ENCODE results near the gene POLE3.

POLE3 gene

DNA sequence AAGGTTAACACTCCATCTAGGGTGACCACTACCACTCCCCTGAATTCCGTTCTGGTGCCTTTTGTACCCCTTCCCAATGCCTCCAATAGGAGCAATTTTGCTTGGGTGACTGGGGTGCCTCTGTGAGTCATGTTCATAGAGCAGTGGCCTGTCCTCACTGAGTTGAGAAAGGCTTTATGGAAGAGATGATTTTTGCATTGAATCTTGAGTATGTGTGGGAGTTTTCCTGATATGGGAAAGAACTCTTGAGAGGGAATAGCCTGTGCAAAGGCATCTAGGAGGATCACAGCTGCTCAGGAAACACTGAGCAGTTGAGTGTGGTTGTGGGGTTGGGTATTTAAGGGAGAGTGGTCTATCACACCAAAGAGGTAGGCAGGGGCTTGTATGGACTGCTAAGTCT lies 16.2 kb upstream of the POLE3 start:
- no peak for DNase-seq
- no peak overlapping the region for H2AFZ ChIP-seq (ENCODE audit: insufficient read depth, low read length, poor library complexity)
- no peak overlapping the region for H3K4me3 ChIP-seq (ENCODE audit: low read depth, low read length)
- no peak overlapping the region for H3K18ac ChIP-seq (ENCODE audit: low read length)
- H4K91ac ChIP-seq (ENCODE audit: low read depth, low read length): no peak overlapping the region
- no peaks in the 10 kb centered on the region for H3K4me1 ChIP-seq (ENCODE audit: control insufficient read depth in 1 of 2, insufficient read depth in 2 of 2, low read length in 2 of 2)
- no peak overlapping the region for H3K4me2 ChIP-seq (ENCODE audit: low read length)
- H3K79me1 ChIP-seq (ENCODE audit: low read length): no peaks in the 10 kb centered on the region
- H3K27ac ChIP-seq (ENCODE audit: low read depth, low read length): no peak overlapping the region
- H3K36me3 ChIP-seq (ENCODE audit: control insufficient read depth in 1 of 2, insufficient read depth in 2 of 2, low read length in 2 of 2): no peaks in the 10 kb centered on the region
- no peak overlapping the region for H3K9ac ChIP-seq (ENCODE audit: low read length)
- no peak overlapping the region for H2BK12ac ChIP-seq (ENCODE audit: low read length)
- no CpG with 5 or more reads among the region's 1 CpG for WGBS (ENCODE audit: extremely low coverage, insufficient coverage, insufficient read length)
- H3K9me3 ChIP-seq (ENCODE audit: insufficient read depth, low read depth, low read length): no peaks in the 10 kb centered on the region
- no peak overlapping the region for H4K8ac ChIP-seq (ENCODE audit: low read depth, low read length)
- no peak overlapping the region for H2BK120ac ChIP-seq (ENCODE audit: insufficient read depth, low read length, poor library complexity)
- H3K79me2 ChIP-seq (ENCODE audit: control insufficient read depth, insufficient read depth, low read length, poor library complexity): no peaks in the 10 kb centered on the region
- no peak overlapping the region for H3K14ac ChIP-seq (ENCODE audit: low read length)
- H4K12ac ChIP-seq (ENCODE audit: low read depth, low read length): no peak overlapping the region
- no peaks in the 10 kb centered on the region for H3K27me3 ChIP-seq (ENCODE audit: insufficient read depth, low read length)
- no peak overlapping the region for H3K4ac ChIP-seq (ENCODE audit: low read depth, low read length)
- no peak overlapping the region for H2BK5ac ChIP-seq (ENCODE audit: low read depth, low read length, poor library complexity)
- H2AK5ac ChIP-seq (ENCODE audit: low read length): no peak overlapping the region
- H3K23ac ChIP-seq (ENCODE audit: low read length): no peak overlapping the region

DNA sequence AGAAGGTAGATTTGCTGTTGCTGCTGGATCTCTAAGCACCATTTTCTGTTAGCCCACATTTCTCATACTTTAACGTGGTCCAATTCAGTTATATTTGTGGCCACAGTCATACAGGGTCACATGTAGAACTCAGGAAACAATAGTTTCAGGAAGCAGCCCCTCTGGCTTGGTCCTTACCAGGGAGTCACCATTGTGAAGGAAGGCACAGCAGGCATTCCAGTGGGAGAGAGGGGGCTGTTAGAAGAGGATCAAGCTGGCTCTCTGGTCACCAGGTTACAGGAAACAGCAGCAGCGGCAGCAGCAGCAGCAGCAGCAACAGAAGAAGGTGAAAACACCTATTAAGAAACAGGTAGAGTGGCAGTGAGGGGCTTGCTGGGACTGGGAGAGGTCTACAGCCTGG lies 14.6 kb upstream of the POLE3 start:
- no peaks in the 10 kb centered on the region for H3K79me2 ChIP-seq (ENCODE audit: control insufficient read depth, insufficient read depth, low read length, poor library complexity)
- H4K12ac ChIP-seq (ENCODE audit: low read depth, low read length): no peak overlapping the region
- no peak overlapping the region for H3K4me3 ChIP-seq (ENCODE audit: low read depth, low read length)
- no peak overlapping the region for H4K91ac ChIP-seq (ENCODE audit: low read depth, low read length)
- no peaks in the 10 kb centered on the region for H3K27me3 ChIP-seq (ENCODE audit: insufficient read depth, low read length)
- H2BK120ac ChIP-seq (ENCODE audit: insufficient read depth, low read length, poor library complexity): no peak overlapping the region
- H2AFZ ChIP-seq (ENCODE audit: insufficient read depth, low read length, poor library complexity): no peak overlapping the region
- H3K4me2 ChIP-seq (ENCODE audit: low read length): no peak overlapping the region
- no peak overlapping the region for H3K9ac ChIP-seq (ENCODE audit: low read length)
- no peak overlapping the region for H2AK5ac ChIP-seq (ENCODE audit: low read length)
- H3K9me3 ChIP-seq (ENCODE audit: insufficient read depth, low read depth, low read length): no peaks in the 10 kb centered on the region
- H2BK5ac ChIP-seq (ENCODE audit: low read depth, low read length, poor library complexity): no peak overlapping the region
- no peak overlapping the region for H3K4ac ChIP-seq (ENCODE audit: low read depth, low read length)
- no peaks in the 10 kb centered on the region for H3K4me1 ChIP-seq (ENCODE audit: control insufficient read depth in 1 of 2, insufficient read depth in 2 of 2, low read length in 2 of 2)
- H3K14ac ChIP-seq (ENCODE audit: low read length): no peak overlapping the region
- no CpG with 5 or more reads among the region's 2 CpGs for WGBS (ENCODE audit: extremely low coverage, insufficient coverage, insufficient read length)
- no peak overlapping the region for H2BK12ac ChIP-seq (ENCODE audit: low read length)
- H3K79me1 ChIP-seq (ENCODE audit: low read length): no peaks in the 10 kb centered on the region
- H3K18ac ChIP-seq (ENCODE audit: low read length): no peak overlapping the region
- H4K8ac ChIP-seq (ENCODE audit: low read depth, low read length): no peak overlapping the region
- H3K36me3 ChIP-seq (ENCODE audit: control insufficient read depth in 1 of 2, insufficient read depth in 2 of 2, low read length in 2 of 2): no peaks in the 10 kb centered on the region
- no peak for DNase-seq
- no peak overlapping the region for H3K27ac ChIP-seq (ENCODE audit: low read depth, low read length)
- H3K23ac ChIP-seq (ENCODE audit: low read length): no peak overlapping the region

GRCh38 chr9:113421726-113422125 lies 11.3 kb upstream of the POLE3 start:
- Histone ChIP-seq H3K14ac (ENCODE audit: low read length) (no peak overlapping the region), H2AFZ (ENCODE audit: insufficient read depth, low read length, poor library complexity) (no peak overlapping the region), H3K18ac (ENCODE audit: low read length) (no peak overlapping the region), H2BK120ac (ENCODE audit: insufficient read depth, low read length, poor library complexity) (no peak overlapping the region), H3K23ac (ENCODE audit: low read length) (no peak overlapping the region), H2AK5ac (ENCODE audit: low read length) (no peak overlapping the region), H2BK5ac (ENCODE audit: low read depth, low read length, poor library complexity) (no peak overlapping the region), H2BK12ac (ENCODE audit: low read length) (no peak overlapping the region), H3K4ac (ENCODE audit: low read depth, low read length) (no peak overlapping the region), H4K12ac (ENCODE audit: low read depth, low read length) (no peak overlapping the region), H3K79me2 (ENCODE audit: control insufficient read depth, insufficient read depth, low read length, poor library complexity) (no peaks in the 10 kb centered on the region), H3K9ac (ENCODE audit: low read length) (no peak overlapping the region), H3K4me3 (ENCODE audit: low read depth, low read length) (no peak overlapping the region), H3K4me2 (ENCODE audit: low read length) (no peak overlapping the region), H3K27me3 (ENCODE audit: insufficient read depth, low read length) (no peaks in the 10 kb centered on the region), H3K4me1 (ENCODE audit: control insufficient read depth in 1 of 2, insufficient read depth in 2 of 2, low read length in 2 of 2) (no peaks in the 10 kb centered on the region), H4K8ac (ENCODE audit: low read depth, low read length) (no peak overlapping the region), H3K36me3 (ENCODE audit: control insufficient read depth in 1 of 2, insufficient read depth in 2 of 2, low read length in 2 of 2) (no peaks in the 10 kb centered on the region), H4K91ac (ENCODE audit: low read depth, low read length) (no peak overlapping the region), H3K27ac (ENCODE audit: low read depth, low read length) (no peak overlapping the region), H3K79me1 (ENCODE audit: low read length) (no peaks in the 10 kb centered on the region), H3K9me3 (ENCODE audit: insufficient read depth, low read depth, low read length) (no peaks in the 10 kb centered on the region)
- no CpG with 5 or more reads among the region's 3 CpGs for WGBS (ENCODE audit: extremely low coverage, insufficient coverage, insufficient read length)
- DNase-seq: no peak

GRCh38 chr9:113417370-113417769 lies 6.9 kb upstream of the POLE3 start:
- no CpG with 5 or more reads among the region's 4 CpGs for WGBS (ENCODE audit: extremely low coverage, insufficient coverage, insufficient read length)
- Histone ChIP-seq H3K4me3 (ENCODE audit: low read depth, low read length) (no peak overlapping the region), H2BK5ac (ENCODE audit: low read depth, low read length, poor library complexity) (no peak overlapping the region), H3K4me2 (ENCODE audit: low read length) (no peak overlapping the region), H3K4ac (ENCODE audit: low read depth, low read length) (no peak overlapping the region), H3K9ac (ENCODE audit: low read length) (peak overlapping the region; percentile 0), H3K36me3 (ENCODE audit: control insufficient read depth in 1 of 2, insufficient read depth in 2 of 2, low read length in 2 of 2) (no peaks in the 10 kb centered on the region), H4K12ac (ENCODE audit: low read depth, low read length) (no peak overlapping the region), H3K4me1 (ENCODE audit: control insufficient read depth in 1 of 2, insufficient read depth in 2 of 2, low read length in 2 of 2) (no peaks in the 10 kb centered on the region), H3K18ac (ENCODE audit: low read length) (no peak overlapping the region), H3K79me1 (ENCODE audit: low read length) (no peaks in the 10 kb centered on the region), H4K8ac (ENCODE audit: low read depth, low read length) (no peak overlapping the region), H3K14ac (ENCODE audit: low read length) (no peak overlapping the region), H3K27ac (ENCODE audit: low read depth, low read length) (no peak overlapping the region), H2AK5ac (ENCODE audit: low read length) (no peak overlapping the region), H3K9me3 (ENCODE audit: insufficient read depth, low read depth, low read length) (no peaks in the 10 kb centered on the region), H4K91ac (ENCODE audit: low read depth, low read length) (no peak overlapping the region), H3K27me3 (ENCODE audit: insufficient read depth, low read length) (no peaks in the 10 kb centered on the region), H2BK120ac (ENCODE audit: insufficient read depth, low read length, poor library complexity) (no peak overlapping the region), H2BK12ac (ENCODE audit: low read length) (no peak overlapping the region), H3K79me2 (ENCODE audit: control insufficient read depth, insufficient read depth, low read length, poor library complexity) (no peaks in the 10 kb centered on the region), H2AFZ (ENCODE audit: insufficient read depth, low read length, poor library complexity) (no peak overlapping the region), H3K23ac (ENCODE audit: low read length) (no peak overlapping the region)
- no peak for DNase-seq

All from trophoblast cell (in vitro differentiated cells and primary cell).